Adrenal gland (tissue), 5 donors: ENCODE results near the gene MRPL54.

ENCODE experiments used
- CTCF ChIP-seq, 6 experiments: fragments of 450-650 bp in 4 of 6; fragments of 200-600 bp in 2 of 6; sonication (generic) in 1 of 6; IDR thresholded peaks; 1 replicate in 5 of 6; 2 replicates in 1 of 6; pipeline versions ENCODE4 v1.5.1 to v1.8.0; 2016 to 2021; ENCODE audit warnings: antibody characterized with exemption in 6 of 6, mild to moderate bottlenecking in 2 of 6, moderate library complexity in 1 of 6
- POLR2A ChIP-seq, 2 donors: fragments of 450-650 bp; IDR thresholded peaks; one replicate each; pipeline ENCODE4 v1.6.1; 2017; ENCODE audit warnings: antibody characterized with exemption in 2 of 2, mild to moderate bottlenecking in 2 of 2, moderate library complexity in 1 of 2
- donor health status: DM: no; HTN: no; CAD: no.

- TF ChIP-seq CTCF (IDR thresholded peaks at IDR 0.05) (no peak), POLR2A (IDR thresholded peaks at IDR 0.05) (no peak)
These were observed 11.2 kb upstream of the MRPL54 start for GRCh38 chr19:3751236-3751635.
